ENCODE measurements around the gene TTLL8.

TTLL8 gene

GRCh38 chr22:50022171-50022819 is 35.8 kb downstream of the TTLL8 start:
- no peak overlapping the region for H3K4me3 ChIP-seq (ENCODE audit: low read depth, low read length)

DNA sequence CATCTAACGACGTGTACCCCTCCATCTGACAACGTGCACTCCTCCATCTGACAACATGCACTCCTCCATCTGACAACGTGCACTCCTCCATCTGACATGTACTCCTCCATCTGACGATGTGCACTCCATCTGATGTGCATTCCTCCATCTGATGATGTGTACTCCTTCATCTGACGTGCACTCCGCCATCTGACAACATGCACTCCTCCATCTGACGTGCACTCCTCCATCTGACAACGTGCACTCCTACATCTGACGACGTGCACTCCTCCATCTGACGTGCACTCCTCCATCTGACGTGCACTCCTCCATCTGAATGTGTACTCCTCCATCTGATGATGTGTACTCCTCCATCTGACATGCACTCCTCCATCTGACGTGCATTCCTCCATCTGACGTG is 37.5 kb downstream of the TTLL8 start:
- no peak overlapping the region for H3K4me3 ChIP-seq (ENCODE audit: low read depth, low read length)

DNA sequence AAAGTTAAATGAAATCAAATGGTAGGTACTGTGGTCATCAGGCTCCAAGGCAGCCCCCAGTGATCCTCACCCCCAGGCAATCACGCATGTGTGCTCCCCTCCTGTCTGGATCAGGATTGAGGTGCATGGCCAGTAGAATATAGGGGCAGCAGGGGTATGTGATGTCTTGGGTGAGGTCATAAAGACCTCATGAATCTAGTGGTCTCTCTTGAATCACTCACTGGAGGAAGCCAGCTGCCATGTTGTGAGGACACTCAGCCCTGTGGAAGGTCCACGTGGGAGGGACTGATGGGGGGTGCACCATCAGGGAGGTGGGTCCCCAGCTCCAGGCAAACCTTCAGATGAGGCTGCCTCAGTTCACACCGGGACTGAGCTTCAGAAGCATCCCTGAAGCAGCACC is 38.8 kb downstream of the TTLL8 start:
- no peak overlapping the region for H3K4me3 ChIP-seq (ENCODE audit: low read depth, low read length)

GRCh38 chr22:50018608-50019285 is 39.4 kb downstream of the TTLL8 start:
- H3K4me3 ChIP-seq (ENCODE audit: low read depth, low read length) = no peak overlapping the region

DNA sequence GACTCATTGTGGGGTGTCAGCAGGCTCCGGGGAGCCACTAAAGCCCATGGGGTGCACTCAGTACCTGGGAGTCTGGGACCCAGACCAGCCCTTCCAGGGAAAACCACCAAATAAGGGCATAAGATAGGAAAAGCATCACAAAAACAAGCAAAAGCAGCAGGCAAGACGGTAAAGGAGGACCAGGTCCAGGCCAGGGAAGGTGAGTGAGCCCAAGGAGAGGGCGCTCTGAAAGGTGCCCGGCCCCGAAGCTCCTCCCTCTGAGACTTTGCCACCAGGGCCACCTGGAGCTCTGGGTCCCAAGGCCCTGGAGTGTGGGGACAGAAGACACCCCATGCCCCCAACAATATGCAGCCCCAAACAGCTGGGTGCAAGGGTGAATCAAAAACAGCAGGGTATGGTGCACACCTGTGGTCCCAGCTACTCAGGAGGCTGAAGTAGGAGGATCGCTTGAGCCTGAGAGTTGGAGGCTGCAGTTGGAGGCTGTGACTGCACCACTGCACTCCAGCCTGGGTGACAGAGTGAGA is 40.3 kb downstream of the TTLL8 start:
- no peak overlapping the region for H3K4me3 ChIP-seq (ENCODE audit: low read depth, low read length)

DNA sequence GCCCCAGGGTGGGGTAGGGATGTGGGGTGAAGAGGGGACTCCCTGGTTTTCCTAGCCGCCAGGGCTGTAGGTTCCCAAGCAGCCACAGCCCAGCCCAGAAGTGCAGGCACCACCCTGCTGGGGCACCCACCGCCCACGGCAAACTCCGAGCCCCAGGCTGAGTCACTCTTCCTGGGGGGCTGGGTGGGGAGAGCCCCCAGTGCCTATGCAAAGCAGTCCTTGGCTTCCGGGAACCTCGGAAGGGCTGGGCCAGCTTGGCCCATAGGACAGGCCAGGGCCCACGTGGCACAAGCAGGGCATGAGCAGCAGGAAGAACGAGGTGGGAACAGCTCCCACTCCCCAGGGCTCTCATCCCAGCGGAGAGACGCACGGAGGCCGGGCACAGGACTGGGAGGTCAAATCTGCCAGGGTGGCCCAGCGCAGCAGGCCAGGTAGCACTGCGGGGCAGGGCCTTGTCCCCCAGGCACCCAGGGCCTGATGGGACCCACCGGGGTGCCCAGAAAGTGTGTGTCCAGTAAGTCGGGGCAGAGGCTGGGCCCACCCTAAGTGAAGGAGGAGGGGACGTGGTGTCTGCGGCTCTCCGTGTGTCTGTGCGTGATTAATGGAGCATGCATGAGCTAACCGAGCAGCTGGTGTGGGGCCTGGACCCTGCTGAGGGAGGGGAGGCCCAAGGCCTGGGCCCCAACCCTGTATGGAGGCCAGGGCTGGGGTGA is 41.0 kb downstream of the TTLL8 start:
- no peak overlapping the region for H3K4me3 ChIP-seq (ENCODE audit: low read depth, low read length)

DNA sequence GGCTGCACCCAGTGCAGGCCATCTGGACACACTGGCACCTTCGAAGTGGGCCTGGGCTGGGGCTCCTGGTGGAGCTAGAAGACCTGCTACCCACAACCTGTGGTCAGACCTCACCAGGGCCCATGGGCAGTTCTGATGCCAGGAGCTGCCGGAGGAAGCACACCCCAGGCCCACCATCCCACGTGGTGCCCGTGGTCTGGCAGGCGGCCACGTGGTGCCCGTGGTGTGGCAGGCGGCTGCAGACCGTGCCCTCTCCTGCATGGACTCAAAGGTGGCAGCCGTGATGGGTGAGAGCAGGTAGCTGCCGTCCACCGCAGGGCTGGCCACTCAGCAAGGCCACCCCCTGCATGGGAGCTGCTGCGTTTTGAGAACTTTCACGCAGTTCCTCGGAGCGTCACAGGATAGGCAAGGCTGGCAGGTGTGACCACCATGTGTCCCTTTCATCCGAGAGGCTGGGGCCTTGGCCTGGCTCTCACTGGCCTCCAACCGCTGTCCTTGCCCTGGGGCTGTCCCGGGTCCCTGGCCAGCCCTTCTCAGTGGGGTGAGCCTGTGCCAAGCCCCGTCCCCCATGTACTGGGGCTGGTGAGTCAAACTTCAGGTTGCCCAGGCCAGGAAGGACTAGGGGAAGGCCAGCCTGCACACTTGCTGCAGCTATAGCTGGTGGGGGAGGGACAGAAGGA is 41.6 kb downstream of the TTLL8 start:
- H3K4me3 ChIP-seq (ENCODE audit: low read depth, low read length) = no peak overlapping the region

DNA sequence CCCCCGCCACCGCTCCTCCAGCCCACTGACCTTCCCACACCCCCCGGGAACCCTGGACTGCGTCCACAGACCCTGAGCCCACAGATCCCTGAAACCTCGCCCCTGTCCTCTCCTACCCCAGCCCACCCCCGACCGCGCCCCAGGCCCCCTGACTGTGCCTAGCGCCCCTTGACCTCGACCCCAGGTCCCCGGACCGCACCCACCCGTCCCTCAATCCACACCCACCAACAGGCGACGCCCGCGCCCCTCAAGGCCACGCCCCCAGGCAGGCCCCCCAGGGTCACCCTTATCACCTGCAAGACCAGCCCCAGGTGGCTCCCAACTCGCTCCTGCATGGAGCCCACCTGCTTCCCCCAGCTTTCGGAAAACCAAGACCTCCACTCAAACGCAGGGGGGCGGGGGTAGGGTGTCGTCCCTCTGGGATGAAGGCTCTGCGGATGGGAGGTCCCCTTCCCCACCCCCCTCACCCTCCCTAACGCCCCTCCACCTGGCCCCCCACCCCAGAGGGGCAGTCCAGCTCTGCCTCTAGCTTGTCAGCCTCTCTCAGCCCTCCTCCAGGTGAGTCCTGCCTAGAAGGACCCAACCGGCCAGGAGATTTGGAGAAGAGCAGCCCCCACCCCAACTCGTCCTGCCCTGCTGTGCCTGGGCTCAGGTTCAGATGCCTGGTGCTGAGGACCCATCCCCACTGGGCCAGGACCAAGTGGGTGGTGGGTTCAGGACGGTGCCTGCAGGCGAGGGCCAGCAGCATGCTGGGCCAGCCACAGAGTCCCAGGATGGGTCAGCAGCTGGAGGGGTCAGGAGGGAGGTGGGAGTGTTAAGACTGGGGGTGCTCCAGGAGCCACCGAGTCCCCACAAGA is 42.4 kb downstream of the TTLL8 start:
- no peak overlapping the region for H3K4me3 ChIP-seq (ENCODE audit: low read depth, low read length)

GRCh38 chr22:50014655-50015401 is 43.3 kb downstream of the TTLL8 start:
- no peak overlapping the region for H3K4me3 ChIP-seq (ENCODE audit: low read depth, low read length)

- no peak overlapping the region for H3K4me3 ChIP-seq (ENCODE audit: low read depth, low read length)
Observed at GRCh38 chr22:50014053-50014501, 44.0 kb downstream of the TTLL8 start.

DNA sequence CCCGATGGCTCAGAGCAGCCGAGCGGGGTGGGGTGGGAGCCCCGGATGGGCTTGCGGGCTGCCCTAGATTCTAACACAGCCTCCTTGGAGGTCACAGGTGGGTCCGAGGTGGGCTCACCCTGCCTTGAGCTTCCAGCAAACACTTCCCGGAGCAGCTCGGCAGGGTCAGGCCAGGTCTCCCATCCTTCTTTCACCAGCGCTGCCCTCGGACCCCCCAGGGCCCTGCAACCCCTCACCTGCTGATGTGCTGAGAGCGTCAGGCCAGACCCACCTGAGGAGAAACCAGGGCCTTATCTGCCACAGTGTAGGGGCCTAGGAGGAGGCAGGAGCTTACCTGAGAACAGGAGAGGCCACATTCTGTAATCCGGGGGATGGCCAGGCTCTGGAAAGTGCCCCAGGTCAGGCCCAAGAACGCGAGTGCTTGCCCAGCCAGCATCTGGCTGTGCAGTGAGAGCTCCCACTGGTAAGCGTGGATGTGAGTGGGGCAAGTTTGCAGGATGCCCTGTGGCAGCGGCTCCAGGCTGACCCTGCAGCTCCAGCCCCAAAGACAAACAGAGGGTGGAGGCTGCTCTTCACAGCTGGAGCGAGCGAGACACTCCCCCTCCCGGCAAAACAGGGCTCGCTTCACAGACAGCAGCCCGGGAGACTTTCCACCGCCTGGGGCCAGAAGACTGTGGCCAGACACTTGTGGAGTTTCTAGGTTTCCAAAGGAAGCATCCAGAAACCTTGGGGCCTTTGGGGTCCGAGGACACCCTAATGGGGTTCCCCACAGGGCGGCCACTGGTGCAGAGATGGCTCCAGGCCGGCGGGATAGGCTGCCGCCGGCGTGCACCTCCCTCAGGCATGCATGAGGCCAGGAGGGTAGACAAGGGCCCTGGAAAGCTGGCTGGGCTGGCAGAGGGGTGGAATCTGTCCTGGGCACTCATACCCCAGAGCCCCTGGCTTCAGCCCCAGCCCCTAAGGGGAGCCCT is 45.6 kb downstream of the TTLL8 start, which contains the start of gene IL17REL:
Gene IL17REL (minus strand): TSS at position 555 of the 971 bp plus-strand sequence. CDS start 119 bp downstream, at position 436.
- no peak within 1 kb of the TSS for H3K4me3 ChIP-seq (ENCODE audit: low read depth, low read length)

GRCh38 chr22:50011447-50012210 is 46.5 kb downstream of the TTLL8 start:
- H3K4me3 ChIP-seq (ENCODE audit: low read depth, low read length) = no peak overlapping the region

- H3K4me3 ChIP-seq (ENCODE audit: low read depth, low read length) = no peak overlapping the region
Observed at GRCh38 chr22:50010676-50011446, 47.2 kb downstream of the TTLL8 start.

- no peak overlapping the region for H3K4me3 ChIP-seq (ENCODE audit: low read depth, low read length)
Observed at GRCh38 chr22:50009765-50010675, 48.1 kb downstream of the TTLL8 start.

GRCh38 chr22:50009251-50009650 is 48.8 kb downstream of the TTLL8 start:
- no peak overlapping the region for H3K4me3 ChIP-seq (ENCODE audit: low read depth, low read length)
